ENCODE data around the gene E2F8.

DNA sequence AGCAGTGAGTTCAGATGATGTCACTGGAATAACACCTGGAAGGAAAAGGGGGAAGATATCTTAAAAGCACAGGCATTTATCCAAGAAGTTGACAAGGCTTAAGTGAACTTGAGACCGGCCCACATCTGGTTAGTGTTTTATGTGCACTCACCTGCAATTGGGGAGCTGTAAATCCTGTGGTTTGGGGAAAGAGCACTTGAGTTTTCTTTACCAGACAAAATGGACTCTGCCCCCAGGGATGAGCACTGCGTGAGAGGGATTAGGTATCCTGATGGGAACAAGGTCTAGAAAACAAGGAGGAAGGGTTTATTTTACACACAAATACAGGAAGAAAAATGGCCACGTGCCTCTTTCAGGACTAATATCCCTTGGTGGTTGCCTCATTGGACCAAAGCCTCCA lies 15.2 kb downstream of the E2F8 start:
- TF ChIP-seq CTCF (IDR thresholded peaks at IDR 0.05; ENCODE audit: insufficient read depth, low read length, poor library complexity, severe bottlenecking) (no peak), EZH2phosphoT487 (conservative IDR thresholded peaks at IDR 0.05; ENCODE audit: low read length) (no peak)

Data from SU-DHL-6 (cell line).